GM12864 (cell line): ENCODE results near the gene SERPINA5.
"Not testable (repeated sequence)": the region's sequence is repeated elsewhere in the genome, so short reads cannot be mapped to it uniquely, and the experiment has no call there.

Source experiments
- DNase-seq: peaks from one replicate; pipeline ENCODE4 v3.0.0-alpha.2; 2011; ENCODE audit warnings: low read depth
- H3K4me3 ChIP-seq: 2 replicates; pipeline ENCODE4 v1.5.1; 2011; ENCODE audit warnings: mild to moderate bottlenecking, low read depth, low read length, control low read depth
- CTCF ChIP-seq: IDR thresholded peaks from 2 replicates; pipeline ENCODE4 v1.5.1; 2011; ENCODE audit warnings: low read depth, mild to moderate bottlenecking, moderate library complexity, low read length, control low read depth, inconsistent platforms; ENCODE audit errors: missing control alignments

SERPINA5 gene

GRCh38 chr14:94630396-94630795 lies 49.2 kb downstream of the SERPINA5 start:
- no peak overlapping the region for H3K4me3 ChIP-seq
- no peak for DNase-seq
- TF ChIP-seq CTCF, result no peak

- TF ChIP-seq CTCF, result no peak
- DNase-seq, result no peak
- H3K4me3 ChIP-seq, result no peak overlapping the region
Measured at GRCh38 chr14:94631050-94631449, 49.8 kb downstream of the SERPINA5 start.

- TF ChIP-seq CTCF, result no peak
- H3K4me3 ChIP-seq, result no peak overlapping the region
- DNase-seq, result no peak
Measured at GRCh38 chr14:94631536-94632304, 50.5 kb downstream of the SERPINA5 start.

- no peak overlapping the region for H3K4me3 ChIP-seq
- TF ChIP-seq CTCF, result no peak
- no peak for DNase-seq
Measured at GRCh38 chr14:94632305-94632590, 51.0 kb downstream of the SERPINA5 start.

GRCh38 chr14:94633121-94633520 lies 51.9 kb downstream of the SERPINA5 start:
- H3K4me3 ChIP-seq, result no peak overlapping the region
- no peak for DNase-seq
- TF ChIP-seq CTCF, result no peak

GRCh38 chr14:94635154-94635553 lies 53.9 kb downstream of the SERPINA5 start:
- DNase-seq, result no peak
- no peak for TF ChIP-seq CTCF
- no peak overlapping the region for H3K4me3 ChIP-seq

GRCh38 chr14:94636744-94637412 lies 55.7 kb downstream of the SERPINA5 start:
- no peak for DNase-seq
- peak; percentile 18 for TF ChIP-seq CTCF
- no peak overlapping the region for H3K4me3 ChIP-seq

GRCh38 chr14:94637814-94638213 lies 56.6 kb downstream of the SERPINA5 start:
- not testable (repeated sequence) for DNase-seq

More at GRCh38 chr14:94637814-94638213, 56.6 kb downstream of the SERPINA5 start:
- not testable (repeated sequence) for H3K4me3 ChIP-seq
